Dermis microvascular lymphatic vessel endothelial cell (primary cell): ENCODE data around the gene SEMA3C. TPM values are rescaled to one million over a fixed set of nuclear protein-coding genes. Genes with fewer than 3 reads are reported as not detected.
A peak's percentile ranks its signal among the peaks of the same experiment; 100 is the strongest.

ENCODE experiments used
- DNase-seq, 2 donors: peaks; one replicate each; pipeline versions ENCODE4 v3.0.0 to v3.0.0-alpha.2; 2010; ENCODE audit warnings: low read depth in 2 of 2
- total RNA-seq: library from RNA; depleted of rRNA; stranded (reverse); fragments of >200 nt; gene quantifications from 2 replicates; pipeline ENCODE4 v1.2.1, GENCODE V29; 2014

The SEMA3C gene
- under 0.01 and 3.9 TPM in 2 replicates for total RNA-seq

DNA sequence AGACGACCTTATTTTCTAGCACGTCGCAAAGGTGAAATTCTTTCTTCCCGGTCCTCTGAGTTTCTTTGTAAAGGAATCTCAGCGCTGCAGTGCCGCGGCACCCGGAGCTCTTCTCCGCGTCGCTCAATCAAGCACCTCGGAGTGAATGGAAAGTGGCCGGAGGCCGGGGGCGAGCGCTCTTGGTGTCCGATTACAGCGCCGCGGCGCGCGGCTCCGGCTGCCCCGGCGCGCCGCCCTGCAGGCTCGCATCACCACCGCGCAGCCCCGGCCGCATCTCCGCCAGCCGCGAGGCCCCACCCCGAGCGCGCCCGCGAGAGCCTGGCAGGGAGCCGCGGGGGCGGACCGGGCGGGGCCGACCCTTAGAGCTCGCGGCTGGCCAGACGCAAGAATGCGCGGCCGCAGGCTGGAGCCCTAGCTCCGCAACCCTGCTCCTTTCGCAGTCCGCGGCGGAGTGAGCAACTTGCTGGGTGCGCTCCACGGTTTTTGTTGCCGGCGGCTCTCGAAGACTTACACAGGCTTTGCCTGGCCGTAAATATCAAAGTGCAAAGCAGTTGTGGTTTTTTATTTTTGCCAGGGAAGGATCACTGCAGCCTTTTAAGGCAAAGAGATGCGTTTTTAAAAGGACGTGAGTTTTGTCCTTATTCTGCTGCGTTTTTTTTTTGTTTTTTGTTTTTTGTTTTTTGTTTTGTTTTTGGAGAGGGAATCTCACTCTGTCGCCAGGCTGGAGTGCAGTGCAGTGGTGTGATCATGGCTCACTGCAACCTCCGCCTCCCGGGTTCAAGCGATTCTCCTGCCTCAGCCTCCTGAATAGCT, at the start of gene SEMA3C:
Gene SEMA3C, minus strand, starts transcription at position 143 of the 813 bp plus-strand sequence. CDS start 2,270 bp downstream, outside the sequence.
- DNase-seq = peak; percentile 59 to 92

DNA sequence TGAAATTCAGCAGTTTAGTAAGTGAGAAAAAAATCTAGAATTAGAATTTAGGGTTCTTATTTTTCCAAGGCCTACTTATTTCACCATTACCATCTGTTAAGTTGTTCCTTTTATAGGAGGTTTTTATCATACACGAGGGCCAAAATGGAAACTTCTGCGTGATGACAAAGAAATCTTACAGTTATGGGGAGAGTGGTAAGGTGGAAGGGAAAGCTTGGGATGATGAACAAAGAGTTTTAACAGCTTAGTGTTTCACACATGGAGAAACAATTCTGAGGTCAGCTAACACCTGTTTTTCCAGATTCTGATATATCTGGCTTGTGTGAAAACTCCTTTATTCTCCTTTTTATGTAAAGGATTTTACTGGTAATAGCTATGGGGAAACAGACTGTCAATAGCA, 49.8 kb upstream of the SEMA3C start:
- DNase-seq = no peak

DNA sequence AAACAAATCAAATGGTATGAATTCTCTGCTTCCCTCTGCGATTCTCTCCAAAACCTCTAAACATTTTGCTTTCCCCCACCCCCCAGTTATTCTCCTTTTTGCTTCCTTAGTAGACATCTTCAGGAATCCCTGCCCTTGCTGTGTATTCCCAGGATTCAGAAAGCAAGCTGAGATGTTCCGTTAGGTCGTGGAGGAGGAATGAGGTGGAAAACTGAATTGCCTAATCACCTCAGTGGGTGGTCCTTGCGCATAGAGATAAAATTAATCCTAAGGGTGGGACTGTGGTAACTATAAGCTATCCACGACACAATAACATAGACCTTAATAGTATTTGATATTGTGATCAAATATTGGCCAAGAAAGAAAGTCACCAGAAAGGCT, 49.1 kb upstream of the SEMA3C start:
- DNase-seq = no peak

DNA sequence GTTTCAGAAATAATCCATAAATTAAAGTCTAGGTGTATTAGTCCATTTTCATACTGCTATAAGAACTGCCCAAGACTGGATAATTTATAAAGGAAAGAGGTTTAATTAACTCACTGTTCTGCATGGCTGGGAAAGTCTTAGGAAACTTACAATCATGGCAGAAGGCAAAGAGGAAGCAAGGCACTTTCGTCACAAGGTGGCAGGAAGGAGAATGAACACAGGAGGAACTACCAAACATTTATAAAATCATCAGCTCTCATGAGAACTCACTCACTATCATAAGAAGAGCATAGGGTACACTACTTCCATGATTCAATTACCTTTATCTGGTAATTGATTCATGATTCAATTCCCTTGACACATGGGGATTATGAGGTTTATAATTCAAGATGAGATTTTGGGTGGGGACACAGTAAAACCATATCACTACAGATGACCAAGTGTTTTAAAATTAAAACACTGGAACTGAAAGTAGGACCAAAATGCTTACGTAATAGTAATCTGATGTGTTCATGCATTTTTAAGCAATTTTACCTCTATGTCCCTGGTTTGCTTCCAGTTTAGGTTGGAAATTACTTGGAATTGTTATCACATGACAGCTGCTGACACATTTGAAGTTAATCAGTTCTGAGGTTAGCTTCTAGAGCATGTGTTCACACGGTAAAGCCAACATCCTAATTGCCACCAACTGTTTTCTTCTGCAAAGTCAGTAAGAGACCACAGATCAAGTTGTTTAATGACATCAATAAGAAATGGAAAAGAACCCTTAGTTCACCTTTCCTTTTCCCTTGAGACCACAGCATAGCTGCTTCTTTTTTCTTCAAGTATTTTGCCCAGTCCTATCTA, 48.4 kb upstream of the SEMA3C start:
- no peak for DNase-seq

DNA sequence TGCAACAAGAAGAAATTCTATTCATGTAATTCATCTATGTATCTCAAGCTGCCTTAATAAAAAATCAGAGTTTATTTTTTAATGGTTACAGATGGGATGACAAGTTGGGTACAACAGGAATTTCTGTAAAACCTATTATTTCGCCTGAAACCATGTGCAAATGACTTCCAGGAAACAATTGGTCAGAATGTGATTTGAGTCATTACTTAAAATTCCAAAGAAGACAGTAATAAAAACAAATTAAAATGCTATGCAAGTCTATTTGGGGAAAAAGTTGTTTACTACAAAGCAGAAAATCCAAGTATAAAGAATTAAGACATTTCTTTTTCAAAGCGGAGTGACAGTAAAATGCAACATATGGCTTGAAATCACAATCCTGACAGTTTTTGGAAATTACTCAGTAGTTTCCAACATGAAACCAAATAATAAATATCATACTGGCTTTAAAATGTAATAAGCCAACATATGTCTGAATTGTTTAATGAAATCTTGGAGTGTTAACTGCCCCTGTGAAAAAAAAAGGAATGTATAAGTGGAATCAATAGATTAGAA, 41.5 kb upstream of the SEMA3C start:
- DNase-seq = no peak

DNA sequence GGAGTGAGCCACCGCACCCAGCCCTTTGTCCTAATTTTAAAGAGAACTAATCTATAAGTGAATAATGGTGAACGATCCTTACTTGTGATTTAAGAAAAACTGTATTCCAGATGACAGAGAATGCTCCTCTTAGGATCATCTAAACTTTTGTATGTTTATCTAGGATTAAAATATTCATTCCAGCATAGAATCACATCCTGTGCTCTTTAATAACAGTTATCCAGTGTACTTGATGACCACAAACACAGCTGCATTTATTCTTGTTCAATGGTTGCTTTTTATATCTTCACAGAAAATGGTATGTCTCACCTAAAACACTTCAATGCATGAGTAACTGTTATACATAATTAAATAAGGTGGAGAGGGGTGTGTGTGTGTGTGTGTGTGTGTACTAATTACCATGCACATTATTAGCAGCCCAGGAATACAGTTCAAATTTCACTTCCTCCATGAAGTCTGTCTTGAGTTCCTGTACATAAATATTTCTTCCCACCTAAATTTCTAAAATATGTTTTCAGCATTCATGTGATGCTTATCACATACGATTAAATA, 38.5 kb upstream of the SEMA3C start:
- DNase-seq = no peak

DNA sequence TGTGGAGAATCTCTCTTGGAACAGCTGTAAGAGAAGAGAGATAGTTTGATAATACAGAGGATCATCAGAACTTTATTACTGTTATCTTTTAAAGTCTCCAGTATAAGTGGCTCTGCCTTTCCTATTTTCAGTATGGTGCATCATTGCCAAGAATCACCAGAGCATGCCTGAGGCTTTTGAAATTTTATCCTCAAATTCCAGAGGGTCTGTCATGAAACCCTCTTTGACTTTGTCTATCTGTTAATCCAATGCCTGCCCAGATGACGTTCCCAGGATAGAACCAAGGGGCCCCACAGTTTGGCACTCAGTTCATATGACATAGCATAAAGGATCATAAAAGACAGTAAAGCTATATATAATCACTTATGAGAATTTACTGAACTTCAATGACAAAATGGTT, 35.3 kb upstream of the SEMA3C start:
- no peak for DNase-seq

DNA sequence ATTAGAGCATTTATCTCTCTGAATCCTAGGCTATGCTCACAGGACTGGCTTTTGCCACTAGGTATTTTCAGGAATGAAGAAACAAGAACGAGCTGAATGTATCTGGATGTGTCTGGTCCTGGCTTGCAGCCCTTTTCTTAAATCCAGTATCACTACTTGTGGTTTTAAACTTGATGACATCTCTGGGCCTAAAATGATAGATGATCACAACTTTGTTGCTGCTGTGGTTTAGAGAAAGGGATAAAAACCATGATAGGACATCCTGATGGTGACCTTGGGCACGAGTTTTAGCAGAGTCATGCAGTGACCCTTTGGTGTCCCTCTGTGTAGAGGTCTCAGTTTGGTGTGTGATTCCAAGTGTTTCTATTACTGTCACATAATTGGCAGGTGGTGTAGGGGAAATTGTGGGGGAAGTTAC, 31.7 kb upstream of the SEMA3C start:
- no peak for DNase-seq

DNA sequence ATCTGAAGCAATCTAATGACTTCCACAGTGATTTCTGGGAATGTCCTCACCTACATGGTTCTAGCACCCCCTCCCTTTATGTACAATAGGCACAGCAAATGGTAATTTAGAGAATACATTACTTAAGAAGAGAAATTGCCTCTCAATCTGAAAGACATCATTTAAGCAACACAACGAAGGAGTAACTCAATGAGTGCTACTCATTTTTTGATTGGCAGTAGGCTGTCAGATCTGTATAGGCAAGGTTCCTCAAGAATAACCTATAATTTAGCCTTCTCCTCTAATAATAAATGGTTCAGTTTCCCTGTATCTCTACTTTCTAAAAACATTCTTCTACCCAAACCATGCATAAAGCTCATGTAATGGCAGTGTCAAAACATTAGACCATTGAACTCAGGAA, 30.6 kb upstream of the SEMA3C start:
- no peak for DNase-seq

DNA sequence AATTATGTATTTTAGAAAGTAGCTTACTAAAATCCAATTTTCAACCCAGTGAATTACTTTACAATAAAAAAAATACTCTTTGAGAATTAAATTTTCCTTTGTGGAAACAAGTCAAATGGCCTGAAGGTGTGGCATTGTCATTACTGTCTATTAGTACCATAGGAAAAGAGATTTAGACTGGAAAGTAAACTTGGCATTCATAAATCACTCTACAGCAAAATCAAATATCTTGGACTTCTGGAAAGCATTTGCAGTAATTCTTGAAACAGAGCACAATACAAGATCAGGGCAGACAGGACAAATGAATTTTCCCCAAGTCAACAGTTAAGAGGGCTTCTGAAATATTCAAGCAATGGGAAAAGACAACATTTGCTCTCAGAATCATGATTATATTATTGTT, 28.0 kb upstream of the SEMA3C start:
- DNase-seq = no peak

DNA sequence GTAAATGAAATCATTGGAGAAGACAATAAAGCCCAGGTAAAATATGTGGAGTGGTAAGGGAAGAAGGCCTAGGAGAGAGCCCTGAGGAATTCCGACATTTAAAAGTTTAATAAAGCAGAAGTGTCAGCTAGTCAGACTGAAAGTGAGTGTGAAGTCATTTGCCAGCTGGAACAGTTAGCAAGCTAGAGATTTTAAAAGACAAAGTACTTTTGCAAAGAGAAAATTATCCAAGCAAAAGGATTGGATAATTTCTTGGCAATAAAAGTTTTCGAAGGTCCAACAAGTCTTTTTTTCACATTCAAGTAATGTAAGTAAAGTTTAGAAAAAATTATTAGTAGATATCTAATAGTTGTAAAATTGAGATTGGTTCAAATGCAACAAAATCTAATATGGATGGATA, 27.1 kb upstream of the SEMA3C start:
- no peak for DNase-seq

DNA sequence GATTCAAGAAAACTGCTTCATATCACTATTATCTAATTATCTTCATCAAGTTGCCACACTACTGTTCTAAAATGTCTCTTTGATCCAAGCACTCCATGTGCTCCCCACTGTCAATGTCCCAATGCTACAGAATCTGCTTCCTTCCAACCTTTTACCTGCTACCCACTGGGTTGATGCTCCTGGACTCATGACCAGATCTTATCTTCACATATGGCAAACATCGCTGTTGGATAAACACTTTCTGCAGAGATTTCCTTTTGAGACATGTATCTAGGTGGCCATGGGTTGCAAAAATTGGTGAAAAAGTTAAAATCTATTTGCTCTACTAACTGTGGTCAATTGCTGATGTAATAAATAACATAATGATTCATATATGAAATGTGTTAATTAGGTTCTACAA, 24.5 kb upstream of the SEMA3C start:
- DNase-seq = no peak

DNA sequence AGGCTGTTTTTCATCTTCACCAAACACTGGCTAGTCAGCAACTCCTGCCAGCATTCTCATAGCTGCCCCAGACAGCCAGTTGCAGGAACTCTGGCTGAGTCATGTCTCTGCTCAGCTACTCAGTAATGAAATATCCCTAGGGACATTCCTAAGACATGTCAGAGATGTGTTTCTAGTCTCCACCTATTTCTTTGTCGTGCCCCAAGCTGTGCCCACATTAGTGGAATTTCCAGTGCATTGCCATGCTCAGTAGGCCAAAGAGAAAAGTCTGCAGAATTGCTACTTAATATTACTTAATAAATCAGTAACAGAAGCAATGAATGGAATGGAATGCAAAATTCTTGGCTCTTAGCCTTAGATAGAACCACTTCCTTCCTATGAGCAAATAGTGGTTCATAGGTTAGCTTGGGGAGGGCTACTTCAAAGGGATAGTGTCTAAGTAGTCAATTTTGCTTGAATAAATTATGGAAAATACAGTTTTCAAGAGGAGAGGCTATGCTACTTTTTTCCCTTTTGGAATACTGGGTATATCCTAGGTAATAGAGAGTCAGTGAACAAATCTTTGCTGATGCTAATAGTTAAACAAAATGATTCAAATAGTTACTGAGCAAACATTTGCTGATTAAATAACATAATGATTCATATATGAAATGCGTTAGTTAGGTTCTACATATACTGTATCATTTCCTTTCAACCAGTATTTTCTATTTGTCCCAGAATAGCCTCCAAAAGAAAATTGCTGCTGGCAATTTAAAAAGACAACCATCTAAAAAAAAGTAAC, 23.6 kb upstream of the SEMA3C start:
- peak; percentile 66 to 92 for DNase-seq

DNA sequence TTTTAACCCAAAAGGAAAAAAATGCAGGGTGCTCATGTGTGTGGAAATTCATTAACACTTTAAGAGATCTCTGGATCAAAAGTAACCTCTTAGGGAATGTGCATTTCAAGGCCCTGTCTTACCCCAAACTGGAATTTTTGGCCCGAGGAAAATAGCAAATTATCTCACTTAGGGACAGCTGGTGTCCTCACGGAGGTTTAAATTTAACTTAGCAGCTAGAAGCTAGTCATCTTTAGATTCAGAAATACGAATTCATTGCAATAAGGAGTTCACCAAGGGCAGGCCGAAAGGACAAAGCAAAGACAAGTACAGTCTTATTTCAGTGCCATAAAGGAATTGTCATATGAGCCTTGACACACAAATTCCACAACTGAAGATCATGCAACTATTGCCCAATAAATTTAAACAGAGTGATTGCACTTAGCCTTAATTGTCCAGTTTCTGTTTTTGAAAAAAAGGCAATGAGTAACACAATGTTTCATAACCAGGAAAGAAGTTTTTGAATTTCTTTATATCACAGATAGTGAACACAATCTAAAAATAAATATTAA, 22.4 kb upstream of the SEMA3C start:
- DNase-seq = peak in 1 of 2 donors; percentile 16

DNA sequence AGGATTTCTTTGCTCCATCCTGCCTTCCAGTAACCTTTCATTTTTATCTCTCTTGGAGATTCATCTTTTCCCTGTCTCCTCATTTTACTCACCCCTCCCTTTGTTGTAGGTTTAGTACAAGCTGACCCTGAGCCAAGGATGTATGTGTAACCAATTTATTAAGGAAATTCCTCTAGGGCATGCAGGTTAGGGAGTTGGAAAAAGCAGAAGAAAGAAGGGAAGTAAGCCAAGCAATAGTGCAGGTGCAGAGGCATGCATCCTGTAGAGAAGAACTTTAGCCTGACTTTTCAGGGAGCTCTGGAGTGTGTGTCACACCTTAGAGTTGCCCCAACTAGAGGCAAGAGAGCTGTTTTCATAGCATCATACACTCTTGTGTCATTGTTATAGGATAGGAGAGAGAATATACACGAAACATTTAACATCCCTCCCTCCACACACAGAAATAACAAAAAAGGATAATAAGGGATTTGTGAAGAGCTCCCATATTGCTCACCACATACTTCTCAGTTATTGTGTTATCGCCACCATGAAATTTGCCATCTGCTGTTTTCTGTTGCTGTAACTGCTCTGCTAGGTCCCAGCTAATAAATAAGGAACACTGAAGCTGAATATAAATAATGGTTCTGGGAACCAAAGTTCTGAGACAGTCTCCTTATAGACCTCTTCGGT, 21.8 kb upstream of the SEMA3C start:
- DNase-seq = no peak

DNA sequence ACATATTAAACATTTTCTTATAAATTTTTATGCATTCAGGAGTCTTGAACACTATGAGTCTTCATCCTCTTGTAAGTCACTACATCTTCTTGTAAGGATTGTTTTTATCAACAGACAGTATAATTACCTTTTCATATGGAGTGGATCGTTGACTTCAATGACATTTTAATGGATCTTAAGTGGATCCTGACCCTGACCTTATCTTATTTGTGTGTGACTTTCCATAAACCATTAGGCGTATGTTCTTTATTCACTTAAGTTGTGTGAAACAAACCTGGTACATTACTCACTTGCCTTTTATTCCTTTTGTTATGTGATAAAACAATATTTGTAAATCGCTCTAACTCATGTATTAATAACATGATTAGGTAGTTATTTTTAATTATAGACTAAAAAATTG, 18.5 kb upstream of the SEMA3C start:
- no peak for DNase-seq

DNA sequence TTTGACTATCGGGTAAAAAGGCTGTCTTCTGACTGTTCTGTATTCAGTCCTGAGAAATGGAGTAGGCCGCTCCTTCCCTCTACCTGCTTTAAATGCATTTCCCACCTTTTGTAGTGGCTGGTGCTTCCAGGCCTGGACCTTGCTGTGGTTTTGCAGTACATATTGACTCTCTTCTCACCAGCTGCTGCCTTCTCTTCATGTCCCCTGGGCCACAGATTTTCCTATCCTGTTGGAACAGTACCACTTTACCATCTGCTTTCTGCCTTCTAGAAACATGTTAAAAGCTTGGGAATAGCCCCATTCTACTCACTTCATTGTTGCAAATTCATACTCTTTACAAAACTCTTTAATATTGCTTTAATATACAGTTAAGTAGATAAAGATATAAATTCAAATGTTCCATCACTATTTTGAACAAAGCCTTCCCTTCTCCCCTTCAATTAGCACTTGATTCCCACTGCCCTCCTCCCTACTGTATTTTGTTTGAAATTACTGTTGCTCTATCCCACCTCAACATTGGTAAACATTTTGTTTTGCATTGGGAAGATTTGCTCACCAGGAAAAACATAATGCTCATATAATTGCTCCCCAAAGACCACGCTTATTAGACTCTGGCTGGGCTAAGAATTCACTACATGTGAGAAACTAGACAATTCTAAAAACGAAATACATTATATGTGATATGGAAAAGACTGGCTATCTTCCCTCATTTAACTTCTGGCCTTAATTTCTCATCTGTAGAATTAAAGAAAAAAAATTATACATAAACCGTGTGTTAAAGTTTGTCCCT, 17.3 kb upstream of the SEMA3C start:
- DNase-seq = no peak

DNA sequence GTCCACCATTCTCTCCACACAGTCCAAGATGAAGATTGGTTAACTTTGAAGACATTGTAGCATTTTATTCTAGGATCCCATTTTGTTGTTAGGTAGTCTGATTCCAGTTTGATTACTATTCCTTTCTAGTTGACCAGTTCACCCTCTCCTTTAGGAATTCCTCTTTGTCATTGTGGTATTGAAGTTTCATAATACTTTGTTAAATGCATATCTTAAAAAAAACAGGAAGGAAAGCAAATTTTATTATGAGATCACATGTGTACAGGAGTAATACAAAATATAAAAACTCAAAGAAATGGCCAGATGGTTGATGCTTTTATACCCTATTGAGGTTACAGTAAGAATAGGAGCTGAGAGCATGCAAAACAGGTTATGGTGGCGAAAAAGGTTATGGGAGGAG, 15.5 kb upstream of the SEMA3C start:
- DNase-seq = no peak

DNA sequence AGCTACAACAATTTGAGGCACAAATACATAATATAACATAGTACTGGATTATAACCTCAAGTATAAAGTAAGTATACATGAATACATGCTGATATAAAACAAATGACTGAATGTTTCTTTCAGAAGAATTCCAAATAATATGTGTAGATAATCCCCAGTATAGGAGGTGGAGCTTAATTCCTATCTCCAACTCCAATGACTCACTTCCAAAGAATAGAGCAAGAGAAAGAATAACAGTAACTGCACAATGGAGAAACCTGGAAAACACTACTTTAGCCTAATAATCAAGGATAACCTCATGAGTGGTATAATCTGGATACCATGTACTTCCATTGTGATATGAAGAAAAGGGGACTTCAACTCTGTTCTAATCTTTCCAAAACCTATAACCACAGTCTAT, 13.7 kb upstream of the SEMA3C start:
- DNase-seq = no peak

DNA sequence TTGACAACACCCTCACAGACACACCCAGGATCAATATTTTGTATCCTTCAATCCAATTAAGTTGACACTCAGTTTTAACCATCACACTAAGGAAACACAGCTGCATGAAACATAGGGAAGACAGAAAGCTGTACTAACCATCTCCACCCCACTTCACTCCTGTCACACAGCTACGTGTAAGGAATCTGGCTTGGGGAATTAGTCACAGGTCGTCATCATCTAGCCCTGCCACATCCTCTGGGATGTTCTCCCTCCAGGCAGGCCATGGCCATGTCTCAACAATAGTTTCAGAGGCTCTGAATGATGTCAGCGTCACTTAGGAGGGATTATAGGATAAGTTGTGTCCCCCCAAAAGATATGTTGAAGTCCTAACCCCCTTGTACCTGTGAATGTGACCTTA, 10.8 kb upstream of the SEMA3C start:
- no peak for DNase-seq
